IPS DF 6.9 (cell line): Measurements from ENCODE around the gene ECM1.

ENCODE experiments used
- DNase-seq: peaks from one replicate; pipeline ENCODE4 v3.0.0-alpha.2; 2013; ENCODE audit warnings: low read depth, low spot score
- H3K27ac ChIP-seq: one replicate; pipeline ENCODE4 v1.5.1; 2013; ENCODE audit warnings: low read length, control low read depth
- H3K27me3 ChIP-seq: 2 replicates; pipeline ENCODE4 v1.6.1; 2013; ENCODE audit warnings: mild to moderate bottlenecking, low read length; ENCODE audit not compliant: control insufficient read depth, insufficient read depth
- H3K36me3 ChIP-seq: 2 replicates; pipeline ENCODE4 v1.6.1; 2013; ENCODE audit warnings: low read length; ENCODE audit not compliant: control insufficient read depth, insufficient read depth
- H3K4me1 ChIP-seq: 2 replicates; pipeline ENCODE4 v1.6.1; 2013; ENCODE audit warnings: low read length; ENCODE audit not compliant: control insufficient read depth, insufficient read depth
- H3K4me3 ChIP-seq: 2 replicates; pipeline ENCODE4 v1.5.1; 2013; ENCODE audit warnings: mild to moderate bottlenecking, low read length
- H3K9me3 ChIP-seq: 2 replicates; pipeline ENCODE4 v1.6.1; 2013; ENCODE audit warnings: low read length, inconsistent platforms; ENCODE audit not compliant: control insufficient read depth, insufficient read depth
- WGBS: extraction: QIAGEN DNeasy Blood & Tissue Kit; methylation state at CpG from one replicate; pipeline ENCODE4 v1.1.7; 2013; ENCODE audit warnings: mixed read lengths, missing lambda C conversion rate; ENCODE audit not compliant: insufficient read length, insufficient coverage; 5-methylcytosine and 5-hydroxymethylcytosine counted together

ECM1 gene

DNA sequence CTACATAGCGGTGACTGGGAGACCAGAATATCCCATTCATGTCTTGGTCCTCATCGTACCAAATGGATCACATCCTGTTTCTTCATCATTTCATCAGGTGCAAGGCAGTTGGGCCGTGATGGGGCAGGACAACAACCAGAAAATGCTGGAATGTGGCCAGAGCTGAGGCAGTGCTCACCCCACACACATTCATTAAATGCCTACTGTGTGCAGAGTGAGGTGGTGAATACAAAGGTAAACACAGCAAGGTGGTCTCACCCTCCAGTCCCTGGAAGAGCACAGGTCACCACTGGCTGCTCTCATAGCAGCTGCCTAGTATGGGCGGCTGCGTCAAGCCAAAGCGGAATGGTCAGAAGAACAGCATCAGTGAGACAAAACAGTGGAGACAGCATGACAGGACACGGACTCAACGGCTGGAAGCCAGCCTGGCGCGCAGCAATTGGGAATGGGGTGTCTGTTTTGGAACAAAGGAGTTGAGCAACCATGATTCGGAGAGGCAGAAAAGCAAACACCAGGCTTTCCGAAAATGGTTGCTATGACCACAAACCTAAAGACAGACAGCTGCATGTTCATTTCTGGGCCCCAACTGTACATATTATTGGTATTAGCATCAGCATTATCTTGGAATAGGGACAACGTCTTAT is 35.7 kb downstream of the ECM1 start:
- no CpG with 5 or more reads among the region's 13 CpGs for WGBS
- no peaks in the 10 kb centered on the region for H3K4me1 ChIP-seq
- no peak for DNase-seq
- H3K27ac ChIP-seq = no peak overlapping the region
- no peaks in the 10 kb centered on the region for H3K9me3 ChIP-seq
- peaks cover 2% of the 10 kb centered on the region; the same call in 1 of the 2 replicates for H3K27me3 ChIP-seq
- H3K36me3 ChIP-seq = no peaks in the 10 kb centered on the region
- no peak overlapping the region for H3K4me3 ChIP-seq

DNA sequence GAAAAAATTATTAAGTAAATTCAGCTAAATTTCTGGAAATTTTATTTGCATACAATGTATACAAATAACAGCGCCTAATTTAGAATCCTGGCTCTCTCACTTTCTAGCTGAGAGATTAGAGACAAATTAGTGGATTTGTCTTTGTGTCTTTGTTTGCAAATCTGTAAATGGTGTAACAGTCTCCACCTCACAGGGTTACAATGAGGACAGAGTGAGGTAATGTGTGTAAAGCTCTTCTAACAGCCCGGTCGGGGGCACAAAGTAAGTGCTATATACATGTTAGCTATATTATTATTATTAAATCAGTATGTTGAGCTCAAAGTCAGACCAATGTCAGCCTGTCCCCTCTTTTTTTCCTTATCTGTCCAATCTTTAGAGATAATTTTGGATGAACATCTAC is 36.3 kb downstream of the ECM1 start:
- H3K4me3 ChIP-seq = no peak overlapping the region
- no peak for DNase-seq
- H3K27ac ChIP-seq = no peak overlapping the region
- no peaks in the 10 kb centered on the region for H3K4me1 ChIP-seq
- no CpG with 5 or more reads among the region's 3 CpGs for WGBS
- H3K27me3 ChIP-seq = peaks cover 3% of the 10 kb centered on the region; the same call in 1 of the 2 replicates
- no peaks in the 10 kb centered on the region for H3K36me3 ChIP-seq
- no peaks in the 10 kb centered on the region for H3K9me3 ChIP-seq

DNA sequence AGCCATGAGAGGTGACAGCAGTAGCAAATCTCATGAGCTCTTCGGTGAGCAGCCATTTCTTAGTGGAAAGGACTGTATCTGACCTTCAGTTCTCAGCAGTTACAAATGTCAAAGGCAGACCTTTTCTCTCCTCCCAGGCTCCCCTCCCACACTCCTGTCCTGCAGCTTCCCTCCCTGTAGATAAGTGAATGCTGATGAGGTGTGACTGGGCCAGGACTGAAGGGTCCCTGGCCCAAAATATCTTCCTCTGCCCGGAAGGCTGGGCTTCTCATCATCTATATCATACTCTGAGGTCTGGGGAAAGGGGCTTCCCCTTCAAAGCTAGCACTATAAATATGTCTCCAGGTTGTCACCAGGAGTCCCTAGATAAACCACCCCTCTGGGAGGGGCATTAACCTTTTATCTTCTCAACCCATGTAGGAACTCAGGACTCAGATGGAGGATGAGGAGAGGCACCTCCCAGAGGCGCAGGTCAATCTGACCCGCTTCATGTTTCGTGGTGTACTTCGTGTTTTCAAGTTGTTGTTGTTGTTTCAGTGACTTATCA is 37.6 kb downstream of the ECM1 start:
- Histone ChIP-seq H3K9me3 (no peaks in the 10 kb centered on the region), H3K4me1 (0 out of 2 replicates have a peak, but pooled peaks cover 1% of the 10 kb centered on the region), H3K27me3 (peaks cover 3% of the 10 kb centered on the region; the same call in 1 of the 2 replicates), H3K4me3 (no peak overlapping the region), H3K27ac (no peak overlapping the region), H3K36me3 (no peaks in the 10 kb centered on the region)
- WGBS = no CpG with 5 or more reads among the region's 6 CpGs
- DNase-seq = no peak

- DNase-seq = no peak
- H3K36me3 ChIP-seq = no peaks in the 10 kb centered on the region
- H3K4me1 ChIP-seq = 0 out of 2 replicates have a peak, but pooled peaks cover 1% of the 10 kb centered on the region
- WGBS = no CpG with 5 or more reads among the region's 16 CpGs
- H3K27ac ChIP-seq = no peak overlapping the region
- H3K27me3 ChIP-seq = peaks cover 3% of the 10 kb centered on the region; the same call in 1 of the 2 replicates
- H3K4me3 ChIP-seq = no peak overlapping the region
- H3K9me3 ChIP-seq = no peaks in the 10 kb centered on the region
These were observed 38.5 kb downstream of the ECM1 start for GRCh38 chr1:150546294-150546937.

GRCh38 chr1:150548324-150548631 is 40.4 kb downstream of the ECM1 start:
- no peak for DNase-seq
- Histone ChIP-seq H3K27me3 (peaks cover 3% of the 10 kb centered on the region; the same call in 1 of the 2 replicates), H3K4me3 (peak overlapping the region; percentile 53; the same call in 1 of the 2 replicates), H3K9me3 (no peaks in the 10 kb centered on the region), H3K4me1 (peaks cover 8% of the 10 kb centered on the region), H3K27ac (no peak overlapping the region), H3K36me3 (no peaks in the 10 kb centered on the region)
- WGBS = no CpG with 5 or more reads among the region's 4 CpGs

DNA sequence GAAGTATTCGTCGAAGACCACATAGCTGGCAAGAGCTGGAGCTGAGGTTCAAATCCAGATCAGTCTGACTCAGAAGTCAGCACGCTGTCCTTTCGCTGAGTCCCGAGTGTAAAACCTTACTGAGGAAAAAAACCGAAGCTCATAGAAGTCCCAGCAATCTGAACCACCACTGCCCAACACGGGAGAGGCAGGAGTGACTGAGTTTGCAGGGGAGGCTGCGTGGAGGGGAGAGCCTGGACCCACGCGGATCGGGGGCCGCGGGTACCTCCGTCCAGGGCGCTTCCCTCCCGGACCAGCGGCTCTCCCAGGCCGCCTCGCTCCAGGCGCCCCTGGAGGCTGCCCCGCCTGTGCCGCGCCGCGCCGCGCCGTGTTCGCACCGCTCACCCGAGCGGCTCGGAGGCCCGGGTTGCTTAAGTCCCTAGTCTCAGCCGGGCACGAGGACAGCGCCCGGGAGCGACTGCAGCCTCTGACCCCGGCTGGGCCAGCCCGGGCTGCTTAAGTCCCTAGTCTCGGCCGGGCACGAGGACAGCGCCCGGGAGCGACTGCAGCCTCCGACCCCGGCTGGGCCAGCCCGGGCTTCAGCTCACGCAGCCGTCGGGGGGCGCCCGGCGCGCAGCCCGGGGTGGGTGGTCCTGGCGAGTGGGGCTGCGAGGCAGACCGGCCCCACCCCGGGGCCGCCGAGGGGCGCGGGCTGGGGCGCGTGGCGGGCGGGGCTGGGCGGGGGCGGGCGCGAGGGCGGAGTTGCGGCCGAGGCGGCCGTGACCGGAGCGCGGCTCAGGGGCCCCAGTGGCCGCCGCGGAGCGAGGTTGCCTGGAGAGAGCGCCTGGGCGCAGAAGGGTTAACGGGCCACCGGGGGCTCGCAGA is 41.0 kb downstream of the ECM1 start, which contains the start of gene ADAMTSL4:
ADAMTSL4 (plus strand) TSS at position 777 of the 864 bp plus-strand sequence. CDS start 2,881 bp downstream, outside the sequence.
- Histone ChIP-seq H3K36me3 (no peaks in the 10 kb centered on the region), H3K27ac (no peak within 1 kb of the TSS), H3K27me3 (peaks cover 3% of the 10 kb centered on the region; the same call in 1 of the 2 replicates), H3K9me3 (no peaks in the 10 kb centered on the region), H3K4me3 (peak within 1 kb of the TSS; percentile 53; the same call in 1 of the 2 replicates), H3K4me1 (peaks cover 8% of the 10 kb centered on the region)
- no CpG with 5 or more reads among the region's 91 CpGs for WGBS
- DNase-seq = no peak

- Histone ChIP-seq H3K36me3 (no peaks in the 10 kb centered on the region), H3K4me3 (peak overlapping the region; percentile 53; the same call in 1 of the 2 replicates), H3K9me3 (no peaks in the 10 kb centered on the region), H3K27ac (no peak overlapping the region), H3K27me3 (peaks cover 3% of the 10 kb centered on the region; the same call in 1 of the 2 replicates), H3K4me1 (peaks cover 8% of the 10 kb centered on the region)
- no CpG with 5 or more reads among the region's 43 CpGs for WGBS
- DNase-seq = no peak
These were observed 41.8 kb downstream of the ECM1 start for GRCh38 chr1:150549496-150550221.

GRCh38 chr1:150550222-150551050 is 42.5 kb downstream of the ECM1 start:
- Histone ChIP-seq H3K4me1 (peaks cover 8% of the 10 kb centered on the region), H3K27me3 (peaks cover 3% of the 10 kb centered on the region; the same call in 1 of the 2 replicates), H3K9me3 (no peaks in the 10 kb centered on the region), H3K27ac (no peak overlapping the region), H3K4me3 (no peak overlapping the region), H3K36me3 (no peaks in the 10 kb centered on the region)
- WGBS = no CpG with 5 or more reads among the region's 22 CpGs
- no peak for DNase-seq

DNA sequence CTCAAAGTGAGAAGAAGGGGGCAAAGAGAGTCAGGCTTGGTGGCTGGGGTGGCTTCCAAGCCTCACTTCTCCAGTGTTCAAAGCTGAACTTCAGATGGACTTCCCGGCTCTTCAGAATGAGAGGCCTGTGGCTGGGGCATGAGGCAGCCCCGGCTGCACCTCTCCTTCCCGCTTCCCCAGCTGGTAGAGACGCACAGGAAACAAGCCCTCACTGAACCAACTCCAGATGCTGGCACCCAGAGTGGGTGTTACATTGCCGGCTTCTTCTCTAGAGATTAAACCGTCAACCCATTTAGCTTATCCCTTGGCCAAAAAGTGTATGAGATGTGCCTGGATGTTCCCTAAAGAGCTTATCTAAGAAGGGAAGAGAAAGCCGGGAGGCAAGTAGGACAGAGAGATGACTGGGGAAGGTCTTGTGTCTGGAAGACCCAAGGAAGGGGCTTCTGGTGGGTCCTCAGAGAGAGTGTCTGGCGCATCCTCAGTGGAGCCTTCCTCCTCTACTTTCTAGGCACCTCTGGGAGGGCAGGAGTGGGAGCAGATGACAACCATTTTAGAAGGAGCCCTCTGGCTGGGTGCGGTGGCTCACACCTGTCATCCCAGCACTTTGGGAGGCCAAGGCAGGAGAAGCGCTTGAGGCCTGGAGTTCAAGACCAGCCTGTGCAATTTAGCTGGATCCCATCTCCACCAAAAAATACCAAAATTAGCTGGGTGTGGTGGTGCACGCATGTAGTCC is 43.3 kb downstream of the ECM1 start:
- Histone ChIP-seq H3K4me3 (no peak overlapping the region), H3K36me3 (no peaks in the 10 kb centered on the region), H3K9me3 (no peaks in the 10 kb centered on the region), H3K27ac (no peak overlapping the region), H3K4me1 (peaks cover 8% of the 10 kb centered on the region), H3K27me3 (peaks cover 3% of the 10 kb centered on the region; the same call in 1 of the 2 replicates)
- WGBS = no CpG with 5 or more reads among the region's 11 CpGs
- no peak for DNase-seq
